ENCODE data around the gene DOK5.
A peak's percentile ranks its signal among the peaks of the same experiment; 100 is the strongest.

Gene DOK5

DNA sequence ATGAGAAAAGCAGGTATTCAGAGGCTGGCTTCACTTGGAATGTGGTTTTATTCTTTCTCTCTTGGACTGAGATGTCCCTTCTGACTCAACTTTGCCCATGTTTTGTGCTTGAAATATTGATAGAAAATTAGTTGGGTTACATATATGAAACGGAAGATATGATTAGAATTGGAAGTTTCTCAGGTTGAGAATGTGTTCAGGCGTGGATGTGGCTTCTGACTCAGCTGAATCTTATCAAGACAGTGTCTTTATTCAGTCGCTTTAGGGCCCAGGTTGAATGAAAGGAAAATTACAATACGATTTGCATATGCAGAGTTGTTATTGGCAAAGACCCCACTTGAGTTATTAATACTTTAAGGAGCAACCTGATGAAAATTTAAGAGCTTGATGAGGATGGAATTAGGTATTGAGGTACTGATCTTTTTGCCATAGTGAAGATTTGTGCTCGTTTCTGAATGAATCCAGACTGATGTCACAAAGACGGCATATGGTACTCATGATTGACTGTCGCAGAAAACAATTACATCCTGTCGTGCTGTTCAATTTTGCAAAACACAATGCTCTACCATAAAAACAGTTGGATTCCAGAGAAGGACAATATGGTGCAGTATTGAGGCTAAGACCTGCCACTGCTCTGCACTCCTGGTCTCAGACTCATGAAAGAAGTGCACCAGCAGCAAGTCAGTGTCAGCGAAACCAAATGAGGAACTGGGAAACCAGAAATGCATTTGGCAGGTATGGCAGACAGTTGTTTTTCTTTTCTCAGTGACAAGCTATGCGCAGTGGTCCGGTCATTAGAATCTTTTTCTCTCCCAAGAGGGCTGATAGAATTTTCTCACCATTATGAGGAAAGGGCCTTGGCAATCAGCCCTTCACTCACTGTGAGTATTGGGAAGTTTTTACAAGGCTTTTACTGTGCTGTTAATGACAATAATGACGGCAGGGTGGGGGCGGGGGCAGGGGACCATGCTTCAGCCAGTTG is 158.3 kb downstream of the DOK5 start:
- TF ChIP-seq Cebpa-rat (IDR thresholded peaks at IDR 0.05), result no peak
- peaks cover 0 to 20% (median 0%) of the 10 kb centered on the region in 10 experiments; a peak in 4 of 20 replicates for H3K4me1 ChIP-seq
- H3K4me2 ChIP-seq, result peak overlapping the region in 2 of 11 experiments; percentile 2 to 23; a peak in 1 of 22 replicates
- H3K9ac ChIP-seq, result no peak overlapping the region
- H4K20me1 ChIP-seq, result no peaks in the 10 kb centered on the region
- no peak overlapping the region for H3K4me3 ChIP-seq
- no peaks in the 10 kb centered on the region for H3K36me3 ChIP-seq
- H3K27ac ChIP-seq, result no peak overlapping the region
- H3K27me3 ChIP-seq, result no peaks in the 10 kb centered on the region
- no peaks in the 10 kb centered on the region for H3K9me3 ChIP-seq (replicated peaks in 1 of 11)

- H3K9me3 ChIP-seq (replicated peaks in 1 of 11), result no peaks in the 10 kb centered on the region
- no peaks in the 10 kb centered on the region for H4K20me1 ChIP-seq
- TF ChIP-seq Cebpa-rat (IDR thresholded peaks at IDR 0.05), result no peak
- H3K36me3 ChIP-seq, result no peaks in the 10 kb centered on the region
- H3K4me2 ChIP-seq, result no peak overlapping the region; a peak in 1 of 22 replicates
- peaks cover 0 to 12% (median 0%) of the 10 kb centered on the region in 10 experiments; a peak in 2 of 20 replicates for H3K4me1 ChIP-seq
- H3K27ac ChIP-seq, result no peak overlapping the region
- H3K4me3 ChIP-seq, result no peak overlapping the region
- no peaks in the 10 kb centered on the region for H3K27me3 ChIP-seq
- H3K9ac ChIP-seq, result no peak overlapping the region
Observed at GRCh38 chr20:54636575-54636974, 161.2 kb downstream of the DOK5 start.

DNA sequence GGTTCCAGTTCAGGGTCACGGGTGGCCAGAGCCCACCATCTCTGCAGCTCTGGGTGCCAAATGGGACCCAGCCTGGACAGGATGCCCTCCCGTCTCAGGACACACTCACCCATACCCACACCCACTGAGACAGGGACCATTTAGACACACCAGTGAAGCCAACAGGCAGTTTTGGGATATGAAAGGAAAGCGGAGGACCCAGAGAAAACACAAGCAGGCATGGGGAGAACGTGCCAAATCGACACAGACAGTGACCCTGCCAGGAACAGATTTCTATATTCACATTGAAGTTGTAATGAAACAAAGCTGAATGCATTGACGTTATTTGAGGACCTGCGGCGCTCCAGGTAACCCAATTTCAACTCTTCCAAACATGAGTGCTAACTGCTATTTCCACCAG is 164.5 kb downstream of the DOK5 start:
- H3K27me3 ChIP-seq, result no peaks in the 10 kb centered on the region
- H3K27ac ChIP-seq, result no peak overlapping the region
- H3K36me3 ChIP-seq, result no peaks in the 10 kb centered on the region
- no peaks in the 10 kb centered on the region for H3K9me3 ChIP-seq (replicated peaks in 1 of 11)
- H3K9ac ChIP-seq, result no peak overlapping the region
- no peak for TF ChIP-seq Cebpa-rat (IDR thresholded peaks at IDR 0.05)
- peaks cover 12 to 21% (median 12%) of the 10 kb centered on the region in 10 experiments for H3K4me1 ChIP-seq
- H3K4me3 ChIP-seq, result no peak overlapping the region
- H4K20me1 ChIP-seq, result no peaks in the 10 kb centered on the region
- no peak overlapping the region for H3K4me2 ChIP-seq

DNA sequence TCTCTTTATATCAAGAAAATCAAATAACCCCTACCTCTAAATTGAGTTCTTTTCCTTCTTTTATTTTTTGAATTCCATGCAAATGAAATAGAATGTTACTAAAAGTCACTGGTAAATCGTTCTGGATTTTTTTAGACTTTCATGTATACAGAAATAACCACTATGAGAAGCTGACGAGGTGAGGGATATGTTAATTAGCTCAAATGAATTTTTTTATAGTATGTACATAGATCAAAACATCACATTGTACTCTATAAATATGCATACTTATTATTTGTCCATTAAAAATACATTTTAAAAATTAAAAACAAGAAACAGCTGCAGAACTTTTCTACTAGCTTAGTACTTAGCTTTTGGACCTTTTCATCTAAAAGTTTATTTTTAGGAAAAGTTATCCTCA is 165.4 kb downstream of the DOK5 start:
- H3K27ac ChIP-seq, result no peak overlapping the region
- no peaks in the 10 kb centered on the region for H3K9me3 ChIP-seq (replicated peaks in 1 of 11)
- H4K20me1 ChIP-seq, result no peaks in the 10 kb centered on the region
- no peaks in the 10 kb centered on the region for H3K27me3 ChIP-seq
- no peak overlapping the region for H3K9ac ChIP-seq
- no peaks in the 10 kb centered on the region for H3K36me3 ChIP-seq
- peaks cover 12 to 27% (median 12%) of the 10 kb centered on the region in 10 experiments for H3K4me1 ChIP-seq
- no peak overlapping the region for H3K4me2 ChIP-seq
- no peak for TF ChIP-seq Cebpa-rat (IDR thresholded peaks at IDR 0.05)
- no peak overlapping the region for H3K4me3 ChIP-seq

GRCh38 chr20:54642864-54643667 is 167.7 kb downstream of the DOK5 start:
- no peak for TF ChIP-seq Cebpa-rat (IDR thresholded peaks at IDR 0.05)
- Histone ChIP-seq H3K9me3 (replicated peaks in 1 of 11) (no peaks in the 10 kb centered on the region), H3K4me1 (peaks cover 12 to 22% (median 12%) of the 10 kb centered on the region in 10 experiments), H3K27ac (peak overlapping the region in 2 of 11 experiments; percentile 9 to 30; a peak in 2 of 22 replicates), H3K36me3 (no peaks in the 10 kb centered on the region), H3K9ac (no peak overlapping the region), H3K27me3 (no peaks in the 10 kb centered on the region), H4K20me1 (no peaks in the 10 kb centered on the region), H3K4me3 (no peak overlapping the region), H3K4me2 (peak overlapping the region; percentile 18 to 64 (median 55))

DNA sequence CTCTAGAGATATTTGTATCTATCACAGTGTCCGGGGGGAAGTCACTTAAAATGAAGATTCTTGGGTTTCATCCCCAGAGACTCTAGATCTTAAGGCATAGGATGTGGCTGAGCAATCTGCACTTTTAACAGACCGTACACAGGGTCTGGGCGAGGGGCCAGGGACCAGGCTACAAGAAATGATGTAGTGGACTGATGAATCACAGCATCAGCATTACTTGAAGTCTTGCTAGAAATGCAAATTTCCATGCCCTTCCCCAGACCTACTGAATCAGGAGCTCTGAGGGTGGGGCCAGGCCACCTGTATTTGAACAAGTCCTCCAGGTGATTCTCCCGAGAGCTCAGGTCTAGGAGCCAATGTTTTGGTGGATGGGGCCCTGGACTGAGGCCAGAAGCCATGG is 168.4 kb downstream of the DOK5 start:
- Histone ChIP-seq H3K27ac (peak overlapping the region in 1 of 11 experiments; percentile 9; a peak in 1 of 22 replicates), H3K4me1 (peaks cover 12 to 22% (median 12%) of the 10 kb centered on the region in 10 experiments), H3K27me3 (no peaks in the 10 kb centered on the region), H3K4me3 (no peak overlapping the region), H3K36me3 (no peaks in the 10 kb centered on the region), H3K9ac (no peak overlapping the region), H3K4me2 (peak overlapping the region; percentile 18 to 64 (median 55); a peak in 21 of 22 replicates), H3K9me3 (replicated peaks in 1 of 11) (no peaks in the 10 kb centered on the region), H4K20me1 (no peaks in the 10 kb centered on the region)
- TF ChIP-seq Cebpa-rat (IDR thresholded peaks at IDR 0.05), result no peak

DNA sequence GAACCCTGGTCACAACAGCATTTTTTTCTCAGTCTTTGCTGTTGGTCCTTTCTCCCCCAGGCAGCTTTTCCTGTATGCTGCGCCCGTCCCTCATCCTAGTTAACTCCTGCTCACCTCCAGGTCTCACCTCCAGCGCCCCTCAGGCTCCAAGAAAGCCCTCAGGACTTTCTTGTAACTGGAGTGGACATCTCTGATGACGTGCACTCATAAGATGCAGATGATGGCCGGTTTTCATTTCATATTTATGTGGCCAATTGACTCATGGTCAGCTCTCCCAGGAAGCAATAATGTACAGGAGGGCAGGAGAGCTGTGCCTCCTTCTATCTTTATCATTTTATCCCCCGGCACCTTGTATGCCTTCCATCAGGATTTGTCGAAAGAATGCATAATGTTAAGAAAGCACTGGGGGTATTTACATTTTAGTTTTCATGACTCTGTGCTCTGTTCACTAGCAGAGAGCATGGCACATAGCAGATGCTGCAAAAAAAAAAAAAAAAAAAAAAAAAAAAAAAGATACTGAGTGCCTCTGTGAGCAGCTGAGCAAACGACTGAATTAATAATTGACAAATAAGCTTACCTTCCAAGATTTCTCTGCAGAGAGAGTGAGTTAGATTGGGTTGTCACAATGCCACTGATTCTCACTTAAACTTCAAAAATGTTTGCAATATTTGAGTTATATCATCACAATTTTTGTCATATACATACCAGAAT is 170.2 kb downstream of the DOK5 start:
- H3K9me3 ChIP-seq (replicated peaks in 1 of 11), result no peaks in the 10 kb centered on the region
- H3K4me1 ChIP-seq, result peaks cover 12 to 28% (median 12%) of the 10 kb centered on the region in 10 experiments
- no peak for TF ChIP-seq Cebpa-rat (IDR thresholded peaks at IDR 0.05)
- no peak overlapping the region for H3K4me2 ChIP-seq
- H3K36me3 ChIP-seq, result no peaks in the 10 kb centered on the region
- no peaks in the 10 kb centered on the region for H4K20me1 ChIP-seq
- no peaks in the 10 kb centered on the region for H3K27me3 ChIP-seq
- no peak overlapping the region for H3K27ac ChIP-seq
- no peak overlapping the region for H3K9ac ChIP-seq
- H3K4me3 ChIP-seq, result no peak overlapping the region

GRCh38 chr20:54646156-54646517 is 170.7 kb downstream of the DOK5 start:
- H3K4me3 ChIP-seq, result no peak overlapping the region
- H3K9me3 ChIP-seq (replicated peaks in 1 of 11), result no peaks in the 10 kb centered on the region
- no peak overlapping the region for H3K27ac ChIP-seq
- no peak overlapping the region for H3K9ac ChIP-seq
- peaks cover 12 to 28% (median 12%) of the 10 kb centered on the region in 10 experiments for H3K4me1 ChIP-seq
- H3K27me3 ChIP-seq, result no peaks in the 10 kb centered on the region
- no peak overlapping the region for H3K4me2 ChIP-seq
- TF ChIP-seq Cebpa-rat (IDR thresholded peaks at IDR 0.05), result no peak
- no peaks in the 10 kb centered on the region for H3K36me3 ChIP-seq
- no peaks in the 10 kb centered on the region for H4K20me1 ChIP-seq

Measured in BLaER1 treated with 17β-estradiol and CSF1 and Interleukin-3, amounts not matched to agents 10 nM and 100 nM (cell line).